ENCODE results near the gene ANKRD33B. TPM values are rescaled to one million over a fixed set of nuclear protein-coding genes. Genes with fewer than 3 reads are reported as not detected.

Gene ANKRD33B
- total RNA-seq, 1 experiment from 2014 or later, result 25.3 TPM

GRCh38 chr5:10615693-10616092 is 51.8 kb downstream of the ANKRD33B start:
- no peaks in the 10 kb centered on the region; the same call in 1 of the 2 replicates for H3K9me3 ChIP-seq
- peaks cover 6% of the 10 kb centered on the region for H3K4me1 Mint-ChIP-seq (ENCODE audit: low read depth, unreplicated experiment)
- H3K27me3 ChIP-seq (replicated peaks; ENCODE audit: control insufficient read depth, insufficient read depth, low read length), result no peaks in the 10 kb centered on the region
- H3K36me3 ChIP-seq (ENCODE audit: control insufficient read depth, insufficient read depth, low read length), result no peaks in the 10 kb centered on the region
- peaks cover 13% of the 10 kb centered on the region for H3K36me3 Mint-ChIP-seq (ENCODE audit: insufficient read depth, unreplicated experiment)
- H3K4me1 ChIP-seq, result peaks cover 10% of the 10 kb centered on the region
- no peak overlapping the region for H3K27ac Mint-ChIP-seq (ENCODE audit: unreplicated experiment)
- intact Hi-C loops (cut with micrococcal nuclease; ENCODE audit: unreplicated experiment), result no loop called here
- H3K27me3 Mint-ChIP-seq (ENCODE audit: insufficient read depth, unreplicated experiment), result no peaks in the 10 kb centered on the region
- no peak overlapping the region for H3K4me3 ChIP-seq (ENCODE audit: low read depth, low read length)
- no peak for TF ChIP-seq CTCF (IDR thresholded peaks at IDR 0.05; ENCODE audit: insufficient read depth in 1 of 2, low read depth in 1 of 2, low read length in 1 of 2, severe bottlenecking in 1 of 2, unreplicated experiment in 1 of 2)
- ChIA-PET CTCF (no interaction called here), POLR2A (no interaction called here)
- BruUV-seq (replicated peaks), result no TSS peak
- DNase-seq, result no peak
- H3K9me3 Mint-ChIP-seq (ENCODE audit: unreplicated experiment), result no peaks in the 10 kb centered on the region
- H3K4me3 Mint-ChIP-seq (ENCODE audit: unreplicated experiment), result no peak overlapping the region

GRCh38 chr5:10617103-10617502 is 53.2 kb downstream of the ANKRD33B start:
- no peaks in the 10 kb centered on the region for H3K36me3 ChIP-seq (ENCODE audit: control insufficient read depth, insufficient read depth, low read length)
- intact Hi-C loops (cut with micrococcal nuclease; ENCODE audit: unreplicated experiment), result no loop called here

GRCh38 chr5:10618311-10618710 is 54.4 kb downstream of the ANKRD33B start:
- Histone ChIP-seq H3K27me3 (replicated peaks; ENCODE audit: control insufficient read depth, insufficient read depth, low read length) (no peaks in the 10 kb centered on the region), H3K9me3 (no peaks in the 10 kb centered on the region; the same call in 1 of the 2 replicates), H3K4me3 (ENCODE audit: low read depth, low read length) (no peak overlapping the region), H3K36me3 (ENCODE audit: control insufficient read depth, insufficient read depth, low read length) (no peaks in the 10 kb centered on the region), H3K4me1 (no peaks in the 10 kb centered on the region)
- POLR2A ChIA-PET, result no interaction called here
- Mint-ChIP-seq H3K27ac (ENCODE audit: unreplicated experiment) (no peak overlapping the region), H3K36me3 (ENCODE audit: insufficient read depth, unreplicated experiment) (peaks cover 13% of the 10 kb centered on the region), H3K4me3 (ENCODE audit: unreplicated experiment) (no peak overlapping the region), H3K27me3 (ENCODE audit: insufficient read depth, unreplicated experiment) (no peaks in the 10 kb centered on the region), H3K4me1 (ENCODE audit: low read depth, unreplicated experiment) (no peaks in the 10 kb centered on the region), H3K9me3 (ENCODE audit: unreplicated experiment) (no peaks in the 10 kb centered on the region)
- intact Hi-C loops (cut with micrococcal nuclease; ENCODE audit: unreplicated experiment), result no loop called here
- TF ChIP-seq CTCF (IDR thresholded peaks at IDR 0.05; ENCODE audit: insufficient read depth in 1 of 2, low read depth in 1 of 2, low read length in 1 of 2, severe bottlenecking in 1 of 2, unreplicated experiment in 1 of 2), result no peak
- no TSS peak for BruUV-seq (replicated peaks)
- no peak for DNase-seq
- CTCF ChIA-PET, result no interaction called here

More at GRCh38 chr5:10617103-10617502, 53.2 kb downstream of the ANKRD33B start:
- no TSS peak for BruUV-seq (replicated peaks)
- no peaks in the 10 kb centered on the region for H3K27me3 Mint-ChIP-seq (ENCODE audit: insufficient read depth, unreplicated experiment)
- Histone ChIP-seq H3K4me1 (no peaks in the 10 kb centered on the region), H3K4me3 (ENCODE audit: low read depth, low read length) (no peak overlapping the region), H3K27me3 (replicated peaks; ENCODE audit: control insufficient read depth, insufficient read depth, low read length) (no peaks in the 10 kb centered on the region), H3K9me3 (no peaks in the 10 kb centered on the region; the same call in 1 of the 2 replicates)
- H3K4me3 Mint-ChIP-seq (ENCODE audit: unreplicated experiment), result no peak overlapping the region
- H3K9me3 Mint-ChIP-seq (ENCODE audit: unreplicated experiment), result no peaks in the 10 kb centered on the region
- peaks cover 13% of the 10 kb centered on the region for H3K36me3 Mint-ChIP-seq (ENCODE audit: insufficient read depth, unreplicated experiment)
- CTCF ChIA-PET, result no interaction called here
- TF ChIP-seq CTCF (IDR thresholded peaks at IDR 0.05; ENCODE audit: insufficient read depth in 1 of 2, low read depth in 1 of 2, low read length in 1 of 2, severe bottlenecking in 1 of 2, unreplicated experiment in 1 of 2), result no peak
- POLR2A ChIA-PET, result no interaction called here
- no peak for DNase-seq
- no peak overlapping the region for H3K27ac Mint-ChIP-seq (ENCODE audit: unreplicated experiment)
- H3K4me1 Mint-ChIP-seq (ENCODE audit: low read depth, unreplicated experiment), result no peaks in the 10 kb centered on the region
